ENCODE data around the gene MTAP. TPM values are rescaled to one million over a fixed set of nuclear protein-coding genes. Genes with fewer than 3 reads are reported as not detected.

Gene MTAP
- total and polyA plus RNA-seq, 9 of the 15 experiments (the other 6 are each of a cell fraction or from before 2014, with no cell fraction given) = 0.07 TPM; not detected in 8

DNA sequence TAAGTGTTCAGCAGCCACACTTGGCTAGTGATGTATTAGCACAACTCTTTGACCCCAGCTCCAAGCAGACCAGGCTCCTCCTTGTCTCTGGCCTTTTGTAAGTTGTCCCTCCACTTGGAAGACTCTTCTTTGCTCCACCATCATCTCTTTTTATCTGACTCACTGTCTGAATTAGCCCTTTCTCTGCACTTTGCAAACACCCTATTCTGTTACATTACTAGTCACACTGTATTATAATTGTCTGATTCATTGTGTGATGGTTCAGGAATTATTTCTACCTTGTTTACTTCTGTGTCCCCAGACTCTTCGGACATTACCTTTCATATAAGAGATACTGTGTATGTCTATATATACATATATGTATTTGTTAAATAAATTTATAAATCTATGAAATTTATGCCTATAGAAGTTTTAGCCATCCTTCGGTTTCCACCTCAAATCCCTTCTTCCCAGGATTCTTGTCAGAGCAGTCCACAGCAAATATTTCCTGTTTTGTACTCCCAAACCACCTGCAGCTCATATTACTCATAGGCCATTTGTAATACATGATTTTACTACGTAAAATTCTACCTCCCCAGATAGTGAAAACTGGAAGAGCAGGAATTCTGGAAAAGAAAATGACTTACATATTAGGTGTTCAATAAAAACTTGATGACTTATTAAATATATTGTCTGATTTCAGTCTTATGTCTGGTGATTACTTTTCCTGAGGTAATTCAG lies 69.0 kb downstream of the MTAP start (continued):
- TF ChIP-seq PYGO2 (tag; IDR thresholded peaks at IDR 0.05) (no peak), ZNF174 (CRISPR knock-in tag; IDR thresholded peaks at IDR 0.05) (no peak), ILK (tag; IDR thresholded peaks at IDR 0.05; ENCODE audit: borderline replicate concordance, low read depth) (no peak), ELF2 (CRISPR knock-in tag; IDR thresholded peaks at IDR 0.05) (no peak), ZNF311 (CRISPR knock-in tag; IDR thresholded peaks at IDR 0.05) (no peak), TAF7 (tag; IDR thresholded peaks at IDR 0.05) (no peak)

DNA sequence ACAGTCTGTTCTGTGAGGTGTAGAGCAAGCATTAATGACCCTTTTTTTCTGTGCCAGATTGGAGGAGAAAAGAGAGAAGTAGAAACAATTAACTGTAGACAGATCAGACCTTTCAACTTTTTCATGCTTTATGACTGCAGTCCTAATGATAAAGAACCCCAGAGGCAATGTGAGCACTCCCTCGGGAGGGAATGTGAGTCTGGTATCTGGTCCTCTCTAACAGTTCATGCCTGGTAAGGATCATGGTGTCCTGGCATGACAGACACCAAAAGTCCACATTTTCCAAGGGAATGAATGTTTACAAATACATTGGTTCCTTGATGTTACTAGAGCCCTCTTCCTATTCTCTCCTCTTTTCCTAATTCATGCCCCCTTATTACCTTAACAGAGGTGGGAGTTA lies 70.3 kb downstream of the MTAP start:
- no peaks in the 10 kb centered on the region for H3K9me3 ChIP-seq (replicated peaks; ENCODE audit: control insufficient read depth, insufficient read depth, low read depth, low read length)
- no peaks in the 10 kb centered on the region for H3K4me1 ChIP-seq (replicated peaks in 1 of 2; ENCODE audit: control insufficient read depth in 2 of 2, insufficient read depth in 2 of 2, low read length in 2 of 2)
- H3K9me1 ChIP-seq (ENCODE audit: control insufficient read depth, insufficient read depth, low read length) = no peaks in the 10 kb centered on the region
- no peak for DNase-seq (ENCODE audit: extremely low read depth in 1 of 4, low spot score in 3 of 4)
- no peaks in the 10 kb centered on the region for H3K36me3 ChIP-seq (ENCODE audit: control insufficient read depth, insufficient read depth, low read length)
- CTCF ChIA-PET (ENCODE audit: low intra/inter-chr PET ratio) = no interaction called here
- in situ Hi-C loops (cut with MboI) (no loop called here), intact Hi-C loops (cut with micrococcal nuclease) (no loop called here)
- no peaks in the 10 kb centered on the region for H3K79me2 ChIP-seq (ENCODE audit: control insufficient read depth, insufficient read depth, low read length)
- H3K27me3 ChIP-seq (ENCODE audit: control insufficient read depth in 2 of 2, insufficient read depth in 2 of 2, low read length in 2 of 2) = no peaks in the 10 kb centered on the region
- BruUV-seq (replicated peaks) = no TSS peak
- no CpG with 5 or more reads among the region's 1 CpG for WGBS (ENCODE audit: insufficient coverage, low coverage, missing lambda C conversion rate)
- no peaks in the 10 kb centered on the region for H4K20me1 ChIP-seq (replicated peaks; ENCODE audit: control insufficient read depth, insufficient read depth, low read length)
- no peak for TF ChIP-seq ZNF217 (CRISPR knock-in tag; IDR thresholded peaks at IDR 0.05)
- no peak for TF ChIP-seq PHF20 (IDR thresholded peaks at IDR 0.05; ENCODE audit: partially characterized antibody)
- no peak overlapping the region for H3K4me3 ChIP-seq
- no peak overlapping the region for H3K4me2 ChIP-seq (ENCODE audit: insufficient read depth, low read length)
- no peak overlapping the region for H3K9ac ChIP-seq (ENCODE audit: insufficient read depth in 1 of 2, low read depth in 2 of 2, low read length in 2 of 2)
- no peak for FAIRE-seq
- POLR2A ChIA-PET = no interaction called here
- H2AFZ ChIP-seq (ENCODE audit: low read depth, low read length) = no peak overlapping the region
- ATAC-seq = no peak
- no peak overlapping the region for H3K27ac ChIP-seq (ENCODE audit: extremely low read depth, low read depth, low read length)
